K562 treated with DMSO at 1 percent for 24 hours (cell line): ENCODE measurements around the gene PPFIA2. TPM values are rescaled to one million over a fixed set of nuclear protein-coding genes. Genes with fewer than 3 reads are reported as not detected.

Source experiments
- total RNA-seq: library from RNA; unstranded; fragments of 300-600 nt; gene quantifications from 2 replicates; pipeline ENCODE4 v1.2.3, GENCODE V29; 2022; ENCODE audit warnings: low read depth; ENCODE audit not compliant: insufficient read depth

Gene PPFIA2
- total RNA-seq, result not detected in 2 replicates

DNA sequence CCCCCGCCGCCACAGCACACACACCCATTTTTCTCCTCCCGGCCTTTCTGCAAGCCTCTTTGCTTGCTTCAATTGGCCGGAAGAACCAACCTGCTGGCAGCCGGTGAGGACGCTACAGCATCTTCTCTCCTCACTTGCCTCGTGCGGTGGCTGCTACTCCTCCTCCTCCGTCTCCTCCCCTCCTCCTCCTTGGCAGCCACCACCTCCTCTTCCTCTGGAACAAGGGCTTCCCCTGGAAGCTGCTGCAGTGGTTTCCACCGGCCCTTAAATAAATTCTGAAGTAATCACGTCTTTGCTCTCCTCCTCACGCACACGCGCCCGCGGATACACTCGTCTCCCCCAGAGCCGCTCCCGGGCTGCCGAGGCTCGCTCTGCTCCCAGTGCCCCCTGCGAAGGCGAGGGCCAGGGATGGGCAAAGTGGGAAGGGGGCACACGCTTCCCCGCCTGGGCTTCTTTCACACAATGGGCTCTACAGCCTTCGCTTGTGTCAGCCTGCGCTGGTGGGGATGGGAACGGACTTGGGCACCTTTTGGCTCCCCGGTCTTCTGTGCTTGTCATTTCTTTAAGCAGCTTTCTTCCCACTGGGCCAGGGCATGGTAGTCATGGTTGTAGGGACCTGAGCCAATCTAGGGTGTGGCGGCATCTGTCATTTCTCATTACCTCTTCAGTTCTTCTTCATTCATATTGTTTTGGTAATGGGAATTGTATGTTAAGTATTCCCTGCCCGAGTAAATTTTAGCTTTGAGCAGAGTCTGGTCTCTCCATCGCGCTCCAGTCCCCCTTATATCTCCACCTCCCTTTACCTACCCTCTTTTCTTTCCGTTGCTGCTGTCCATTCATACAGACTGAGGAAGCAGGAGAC is at the start of gene PPFIA2:
Gene PPFIA2, minus strand, starts transcription at position 161 of the 862 bp plus-strand sequence.

